Endodermal cell (in vitro differentiated cells): ENCODE results near the gene MBD4. TPM values are rescaled to one million over a fixed set of nuclear protein-coding genes. Genes with fewer than 3 reads are reported as not detected.
"Not testable (repeated sequence)": the region's sequence is repeated elsewhere in the genome, so short reads cannot be mapped to it uniquely, and the experiment has no call there.

ENCODE experiments used
- DNase-seq: peaks from one replicate; pipeline ENCODE4 v3.0.0-alpha.2; 2017
- H3K27ac ChIP-seq: 2 replicates; pipeline ENCODE4 v1.5.1; 2013; ENCODE audit warnings: mild to moderate bottlenecking, low read depth, low read length, moderate library complexity
- H3K27me3 ChIP-seq: 2 replicates; pipeline ENCODE4 v1.6.1; 2013; ENCODE audit warnings: mild to moderate bottlenecking, low read length, moderate library complexity; ENCODE audit not compliant: insufficient read depth, control insufficient read depth, poor library complexity, severe bottlenecking
- H3K36me3 ChIP-seq: 2 replicates; pipeline ENCODE4 v1.7.0; 2013; ENCODE audit warnings: mild to moderate bottlenecking, low read length, moderate library complexity; ENCODE audit not compliant: control insufficient read depth, insufficient read depth
- H3K4me1 ChIP-seq: one replicate; pipeline ENCODE4 v1.7.0; 2013; ENCODE audit warnings: low read length; ENCODE audit not compliant: control insufficient read depth, insufficient read depth
- H3K4me3 ChIP-seq: 2 replicates; pipeline ENCODE4 v1.5.1; 2013; ENCODE audit warnings: mild to moderate bottlenecking, low read length, moderate library complexity
- H3K9ac ChIP-seq: 2 replicates; pipeline ENCODE4 v1.6.1; 2013; ENCODE audit warnings: mild to moderate bottlenecking, low read length, moderate library complexity; ENCODE audit not compliant: poor library complexity, severe bottlenecking; ENCODE audit errors: extremely low read depth
- H3K9me3 ChIP-seq: 2 replicates; pipeline ENCODE4 v1.6.1; 2013; ENCODE audit warnings: mild to moderate bottlenecking, low read length, moderate library complexity; ENCODE audit not compliant: control insufficient read depth
- H3K27ac Mint-ChIP-seq: 2 replicates; pipeline ENCODE4 v1.8.0; 2020; ENCODE audit warnings: mixed read lengths
- H3K27me3 Mint-ChIP-seq: 2 replicates; pipeline ENCODE4 v1.8.0; 2021; ENCODE audit warnings: mild to moderate bottlenecking, mixed read lengths; ENCODE audit not compliant: insufficient read depth
- H3K36me3 Mint-ChIP-seq: 2 replicates; pipeline ENCODE4 v1.8.0; 2020; ENCODE audit warnings: low read depth, mixed read lengths
- H3K4me1 Mint-ChIP-seq: 2 replicates; pipeline ENCODE4 v1.8.0; 2020; ENCODE audit warnings: mixed read lengths
- H3K4me3 Mint-ChIP-seq: 2 replicates; pipeline ENCODE4 v1.8.0; 2020; ENCODE audit warnings: mild to moderate bottlenecking, moderate library complexity, mixed read lengths
- H3K9me3 Mint-ChIP-seq: 2 replicates; pipeline ENCODE4 v1.8.0; 2020; ENCODE audit warnings: mild to moderate bottlenecking, mixed read lengths
- CTCF ChIP-seq: fragments of 200-600 bp; sonication (generic); conservative IDR thresholded peaks from 2 replicates; pipeline ENCODE4 v1.5.0; 2021; ENCODE audit warnings: antibody characterized with exemption, mild to moderate bottlenecking
- WGBS, 2 experiments: methylation state at CpG; one replicate each; pipeline versions ENCODE4 v1.1.5 to v1.1.7; 2013; ENCODE audit warnings: missing lambda C conversion rate in 2 of 2, mixed read lengths in 1 of 2; ENCODE audit not compliant: insufficient coverage in 1 of 2, insufficient read length in 1 of 2; 5-methylcytosine and 5-hydroxymethylcytosine counted together
- total RNA-seq, 2 donors: library from RNA; stranded (reverse); fragmentation: NEBNext Ultra II Directional in 1 of 2; extraction: Animal tissue kit (Norgen Biotek cat#: 25700) in 1 of 2; gene quantifications; 2 replicates in 1 of 2; 3 replicates in 1 of 2; pipeline ENCODE4 v1.2.1, GENCODE V29; 2021

Gene MBD4
- total RNA-seq, 2 donors from 2014 or later = 39.5 to 45.5 TPM

GRCh38 chr3:129384594-129385323 is 55.0 kb downstream of the MBD4 start:
- Histone ChIP-seq H3K4me1 (peaks cover 3% of the 10 kb centered on the region), H3K4me3 (no peak overlapping the region), H3K27ac (no peak overlapping the region), H3K27me3 (no peaks in the 10 kb centered on the region), H3K36me3 (peaks cover 26% of the 10 kb centered on the region), H3K9me3 (peaks cover 12% of the 10 kb centered on the region), H3K9ac (no peak overlapping the region)
- peak; percentile 53 for DNase-seq
- H3K4me3 Mint-ChIP-seq = no peak overlapping the region
- H3K9me3 Mint-ChIP-seq = no peaks in the 10 kb centered on the region
- peak overlapping the region; percentile 2 for H3K27ac Mint-ChIP-seq
- peaks cover 24% of the 10 kb centered on the region for H3K36me3 Mint-ChIP-seq
- no peaks in the 10 kb centered on the region for H3K27me3 Mint-ChIP-seq
- 82 to 91% methylated on average over 13 to 18 of the region's 18 CpGs for WGBS, 2 experiments
- peaks cover 30% of the 10 kb centered on the region for H3K4me1 Mint-ChIP-seq
- no peak for TF ChIP-seq CTCF

GRCh38 chr3:129384103-129384502 is 55.6 kb downstream of the MBD4 start:
- not testable (repeated sequence) for H3K9me3 Mint-ChIP-seq, H3K27ac Mint-ChIP-seq, H3K27me3 Mint-ChIP-seq, H3K4me3 ChIP-seq, H3K27me3 ChIP-seq, H3K27ac ChIP-seq, H3K4me1 ChIP-seq, H3K9ac ChIP-seq, H3K4me3 Mint-ChIP-seq
- DNase-seq = peak; percentile 51
- Histone ChIP-seq H3K36me3 (peaks cover 19% of the 10 kb centered on the region), H3K9me3 (peaks cover 18% of the 10 kb centered on the region)
- 86 to 100% methylated on average over 2 to 4 of the region's 5 CpGs for WGBS, 2 experiments
- Mint-ChIP-seq H3K4me1 (peaks cover 23% of the 10 kb centered on the region), H3K36me3 (peaks cover 18% of the 10 kb centered on the region)

GRCh38 chr3:129383292-129383860 is 56.4 kb downstream of the MBD4 start:
- Mint-ChIP-seq H3K27me3 (no peaks in the 10 kb centered on the region), H3K4me3 (no peak overlapping the region), H3K4me1 (peaks cover 18% of the 10 kb centered on the region), H3K9me3 (peaks cover 9% of the 10 kb centered on the region), H3K36me3 (peaks cover 17% of the 10 kb centered on the region), H3K27ac (no peak overlapping the region)
- Histone ChIP-seq H3K4me3 (no peak overlapping the region), H3K27ac (no peak overlapping the region), H3K4me1 (no peaks in the 10 kb centered on the region), H3K9me3 (peaks cover 23% of the 10 kb centered on the region), H3K36me3 (peaks cover 17% of the 10 kb centered on the region), H3K9ac (no peak overlapping the region), H3K27me3 (no peaks in the 10 kb centered on the region)
- peak; percentile 92 for DNase-seq
- TF ChIP-seq CTCF = peak; percentile 93
- WGBS, 2 experiments = 54 to 62% methylated on average over 6 of the region's 6 CpGs
